ENCODE results near the gene HOXA6. TPM values are rescaled to one million over a fixed set of nuclear protein-coding genes. Genes with fewer than 3 reads are reported as not detected.

Gene HOXA6
- total RNA-seq, 1 donor from 2014 or later, result not detected

DNA sequence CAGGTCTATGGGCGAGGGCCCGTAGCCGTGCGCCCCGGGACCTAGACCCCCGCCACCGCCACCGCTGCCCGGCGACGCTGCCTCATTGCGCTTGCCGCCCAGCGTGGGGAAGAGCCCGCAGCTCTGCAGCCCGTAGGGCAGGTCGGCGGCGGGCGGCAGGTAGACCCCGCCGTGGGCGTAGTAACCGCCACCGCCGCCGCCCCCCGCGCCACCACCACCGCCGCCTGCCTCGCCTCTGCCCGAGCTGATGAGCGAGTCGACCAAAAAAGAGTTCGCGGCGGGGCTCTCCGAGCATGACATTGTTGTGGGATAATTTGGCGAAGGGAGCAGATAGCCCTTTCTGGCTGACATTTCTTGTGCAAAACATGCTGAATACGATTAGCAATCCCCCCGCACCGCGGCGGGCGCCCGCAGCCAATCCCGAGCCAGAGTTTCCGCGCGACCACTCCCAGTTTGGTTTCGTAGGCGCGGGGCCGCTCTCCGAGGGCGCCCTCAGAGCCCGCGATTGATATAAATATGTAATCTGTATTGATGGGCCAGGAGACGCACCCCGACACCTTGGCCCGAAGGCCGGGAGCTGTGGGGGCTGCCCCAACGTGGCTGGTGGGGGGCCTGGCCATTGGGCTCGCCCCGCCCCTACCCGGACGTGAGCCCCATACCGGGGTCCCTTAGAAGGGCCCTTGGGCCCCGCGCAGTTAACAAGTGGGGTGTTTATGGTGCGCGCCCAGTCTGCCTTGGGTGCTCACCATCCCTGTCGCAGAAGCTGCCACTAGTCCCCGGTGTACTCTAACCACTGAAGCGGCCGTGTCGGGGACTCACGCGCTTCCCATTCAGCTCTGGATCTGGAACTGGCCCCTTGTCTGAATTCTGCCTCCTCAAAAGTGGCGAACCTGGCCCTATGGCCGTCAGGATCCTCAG, 26.6 kb upstream of the HOXA6 start, which contains the start of gene HOXA10:
Gene HOXA10, minus strand, starts transcription at position 365 of the 918 bp plus-strand sequence. Its CDS starts 14 bp downstream, at position 351.
- DNase-seq (ENCODE audit: low spot score in 2 of 2), result no peak
- FAIRE-seq, result no peak

DNA sequence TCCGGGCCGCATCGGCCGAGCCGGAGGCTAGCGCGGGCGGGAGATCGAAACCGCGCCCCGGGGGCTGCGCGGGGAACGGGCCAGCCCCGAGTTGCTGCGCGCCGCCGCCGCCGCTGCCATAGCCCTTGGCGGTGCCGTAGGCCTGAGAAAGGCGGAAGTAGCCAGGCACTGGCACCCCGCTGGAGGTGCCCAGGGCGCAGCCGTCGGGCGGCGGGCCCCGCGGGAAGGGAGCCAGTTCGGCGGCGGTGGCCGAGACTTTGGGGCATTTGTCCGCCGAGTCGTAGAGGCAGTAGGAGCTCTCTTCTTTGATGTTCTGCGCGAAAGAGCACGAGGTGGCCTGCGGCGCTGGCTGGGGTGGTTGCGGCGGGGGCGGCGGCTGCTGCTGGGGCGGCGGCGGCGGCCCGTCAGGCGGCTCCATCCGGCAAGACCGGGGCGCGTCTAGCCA, 26.0 kb upstream of the HOXA6 start:
- FAIRE-seq (no peak), DNase-seq (ENCODE audit: low spot score in 2 of 2) (no peak)

DNA sequence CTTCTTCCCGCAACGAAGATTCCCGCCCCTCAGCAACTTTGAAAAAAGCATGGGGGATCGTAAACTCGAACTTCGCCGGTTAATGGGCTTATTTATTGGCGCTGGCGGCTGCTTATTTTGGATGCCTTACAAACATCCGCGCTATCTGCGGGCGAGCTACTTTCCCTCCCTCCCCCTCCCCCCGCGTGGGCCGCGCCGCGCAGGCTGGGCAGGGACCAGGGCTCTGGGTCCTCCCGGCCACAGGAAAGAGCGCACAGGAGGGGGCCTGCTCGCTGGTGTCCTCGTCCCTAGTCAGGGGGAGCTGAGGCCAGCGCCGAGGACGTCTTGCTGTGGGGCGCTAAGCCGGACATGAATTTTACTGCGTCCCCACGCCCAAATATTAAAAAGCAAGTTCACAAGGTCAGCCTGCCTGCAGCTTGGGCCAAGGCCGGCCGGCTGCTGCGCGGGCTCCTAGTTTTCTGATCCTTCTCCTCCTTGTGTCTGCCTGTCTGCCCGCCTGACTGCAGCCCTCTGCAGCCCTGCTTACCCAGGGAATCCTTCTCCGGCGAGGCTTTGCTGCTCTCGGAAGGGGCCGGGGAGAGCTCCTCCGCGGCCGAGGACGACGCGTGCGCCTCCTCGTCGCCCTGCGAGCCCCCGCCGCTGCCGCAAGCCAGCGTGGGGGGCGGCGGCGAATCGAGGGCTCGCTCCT, 25.4 kb upstream of the HOXA6 start:
- FAIRE-seq, result no peak
- no peak for DNase-seq (ENCODE audit: low spot score in 2 of 2)

DNA sequence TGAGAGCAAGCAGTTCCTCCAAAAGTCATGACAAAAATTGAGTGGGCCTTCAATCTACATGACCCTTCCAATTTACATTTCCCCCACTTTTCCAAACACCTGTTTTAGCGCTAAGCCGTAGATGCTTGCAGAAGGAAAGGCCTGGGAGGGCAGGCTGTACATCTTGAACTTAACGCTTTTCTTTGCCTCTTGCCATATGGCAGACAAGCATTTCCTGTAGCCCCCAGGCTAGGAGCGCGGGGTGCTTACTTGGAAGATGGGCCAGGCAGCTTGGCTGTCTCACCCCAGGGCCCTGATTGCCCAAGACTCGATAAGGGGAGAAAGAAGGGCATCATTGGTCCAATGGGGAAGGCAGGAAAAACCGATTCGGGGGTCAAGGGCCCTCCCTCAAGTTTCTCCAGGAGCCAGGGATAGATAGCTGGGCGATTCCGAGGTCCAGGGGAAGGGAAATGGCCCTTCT, 24.8 kb upstream of the HOXA6 start:
- no peak for DNase-seq (ENCODE audit: low spot score in 2 of 2)
- no peak for FAIRE-seq

DNA sequence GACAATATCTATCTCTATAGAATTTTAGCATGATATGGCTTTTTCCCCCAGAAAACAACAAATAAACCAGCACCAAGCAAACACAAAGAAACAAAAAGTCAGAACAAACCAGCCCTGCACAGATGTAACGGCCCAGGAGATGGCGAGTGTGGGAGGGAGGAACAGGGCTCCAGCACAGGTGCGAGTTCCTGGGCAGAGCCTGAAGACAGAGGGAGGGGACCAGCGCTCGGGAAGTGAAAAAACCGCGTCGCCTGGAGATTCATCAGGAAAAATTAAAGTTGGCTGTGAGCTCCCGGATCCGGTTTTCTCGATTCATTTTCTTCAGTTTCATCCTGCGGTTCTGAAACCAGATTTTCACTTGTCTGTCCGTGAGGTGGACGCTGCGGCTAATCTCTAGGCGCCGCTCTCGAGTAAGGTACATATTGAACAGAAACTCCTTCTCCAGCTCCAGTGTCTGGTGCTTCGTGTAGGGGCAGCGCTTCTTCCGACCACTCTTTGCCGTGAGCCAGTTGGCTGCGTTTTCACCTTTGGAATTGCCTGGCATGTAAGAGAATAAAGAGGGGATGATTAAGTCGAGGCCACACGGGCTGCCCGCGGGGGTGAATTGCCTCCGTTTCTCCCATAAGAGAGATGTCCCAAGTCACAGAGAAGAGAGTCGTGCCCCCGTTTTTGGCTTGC, 24.2 kb upstream of the HOXA6 start:
- no peak for DNase-seq (ENCODE audit: low spot score in 2 of 2)
- FAIRE-seq, result no peak

DNA sequence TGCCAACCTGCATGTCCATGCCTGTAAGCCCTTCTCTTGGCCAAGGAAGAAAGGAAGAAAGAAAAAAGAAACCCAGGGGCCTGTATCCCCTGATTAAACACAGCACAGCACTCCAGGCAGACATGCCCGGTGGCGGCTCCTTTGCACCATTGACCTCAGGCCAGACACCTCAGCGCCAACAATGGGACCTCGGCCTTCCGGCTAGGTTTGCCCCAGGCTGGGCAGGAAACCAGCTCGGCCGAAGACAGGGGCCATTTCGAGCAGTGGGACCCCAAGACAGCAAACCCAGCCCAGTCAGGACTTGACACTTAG, 23.7 kb upstream of the HOXA6 start:
- FAIRE-seq (no peak), DNase-seq (ENCODE audit: low spot score in 2 of 2) (no peak)

DNA sequence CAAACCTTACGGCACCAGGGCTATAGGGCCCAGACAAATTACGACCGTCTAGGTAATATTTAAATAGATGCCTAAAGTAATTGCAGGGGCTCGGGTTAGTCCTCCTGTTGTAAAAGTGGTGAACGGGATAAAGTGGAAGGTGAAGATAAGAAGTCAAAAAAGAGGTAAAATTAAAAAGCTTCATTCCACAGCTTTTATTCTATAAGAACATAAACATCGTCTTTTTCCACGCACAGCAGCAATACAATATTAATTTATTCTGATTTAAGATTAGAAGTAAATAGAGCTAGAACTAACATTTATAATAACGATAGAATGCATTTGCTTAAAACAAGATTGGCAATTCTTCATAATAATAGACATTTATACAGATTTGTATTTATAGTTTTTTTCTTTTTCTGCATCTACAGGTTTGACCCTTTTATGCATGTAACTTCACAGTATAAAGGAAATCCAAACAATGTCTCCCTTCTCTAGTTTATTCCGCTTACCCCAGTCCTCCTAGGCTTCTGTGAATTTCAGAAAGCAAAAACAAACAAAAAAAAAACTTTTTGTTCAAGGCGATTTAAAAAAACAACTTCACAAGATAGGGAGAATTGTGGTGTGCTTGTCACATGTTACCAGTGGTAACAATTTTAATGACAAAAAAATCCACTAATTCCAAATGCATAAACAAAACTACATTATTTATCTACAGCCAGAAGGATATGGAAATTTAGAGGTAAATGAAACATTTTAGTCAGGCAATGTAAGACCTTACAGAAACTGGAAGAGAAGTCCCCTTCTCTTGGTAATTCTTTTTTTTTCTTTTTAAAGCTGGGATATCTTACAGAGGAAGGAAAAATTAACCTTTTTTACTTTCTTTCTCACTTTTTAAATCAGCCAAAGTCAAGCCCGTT, 23.1 kb upstream of the HOXA6 start:
- DNase-seq (ENCODE audit: low spot score in 2 of 2) (no peak), FAIRE-seq (no peak)

DNA sequence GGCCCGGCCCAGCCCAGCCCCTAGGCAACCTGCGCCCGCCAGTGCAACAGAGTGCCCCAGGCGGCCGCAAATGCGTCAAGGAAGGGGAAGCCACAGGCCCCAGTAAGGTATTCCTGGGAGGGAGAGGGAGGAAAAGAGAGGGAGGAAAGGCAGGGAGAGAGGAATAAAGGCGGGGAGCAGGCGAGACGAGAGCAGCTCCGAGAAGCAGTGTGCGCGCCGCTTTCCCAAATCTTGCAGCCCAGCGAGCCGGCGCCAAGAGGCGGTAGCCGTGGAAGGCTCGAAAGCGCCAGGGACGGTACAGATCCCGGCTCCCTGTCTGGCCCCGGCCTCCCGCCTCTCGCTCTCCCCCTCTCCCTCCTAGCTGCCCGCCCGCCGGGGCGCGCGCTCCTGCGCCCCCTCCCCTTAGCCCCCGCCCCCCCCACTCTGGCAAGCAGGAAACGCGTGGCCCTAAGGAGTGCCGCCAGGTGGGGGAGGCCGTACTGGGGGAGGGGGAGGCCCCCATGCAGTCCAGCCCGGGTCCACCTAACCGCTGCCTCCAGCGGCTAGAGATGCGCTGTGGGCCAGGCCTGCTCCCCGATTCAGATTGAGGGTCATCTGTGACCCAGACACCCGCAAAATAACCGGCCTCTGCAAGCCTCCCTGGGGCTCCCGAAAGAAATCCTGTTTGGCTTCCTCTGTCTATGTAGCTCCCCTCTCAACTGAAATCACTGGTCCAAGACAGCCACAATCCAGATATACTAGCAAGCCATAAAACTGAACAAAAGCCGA, 22.3 kb upstream of the HOXA6 start:
- DNase-seq (ENCODE audit: low spot score in 2 of 2), result no peak
- no peak for FAIRE-seq

DNA sequence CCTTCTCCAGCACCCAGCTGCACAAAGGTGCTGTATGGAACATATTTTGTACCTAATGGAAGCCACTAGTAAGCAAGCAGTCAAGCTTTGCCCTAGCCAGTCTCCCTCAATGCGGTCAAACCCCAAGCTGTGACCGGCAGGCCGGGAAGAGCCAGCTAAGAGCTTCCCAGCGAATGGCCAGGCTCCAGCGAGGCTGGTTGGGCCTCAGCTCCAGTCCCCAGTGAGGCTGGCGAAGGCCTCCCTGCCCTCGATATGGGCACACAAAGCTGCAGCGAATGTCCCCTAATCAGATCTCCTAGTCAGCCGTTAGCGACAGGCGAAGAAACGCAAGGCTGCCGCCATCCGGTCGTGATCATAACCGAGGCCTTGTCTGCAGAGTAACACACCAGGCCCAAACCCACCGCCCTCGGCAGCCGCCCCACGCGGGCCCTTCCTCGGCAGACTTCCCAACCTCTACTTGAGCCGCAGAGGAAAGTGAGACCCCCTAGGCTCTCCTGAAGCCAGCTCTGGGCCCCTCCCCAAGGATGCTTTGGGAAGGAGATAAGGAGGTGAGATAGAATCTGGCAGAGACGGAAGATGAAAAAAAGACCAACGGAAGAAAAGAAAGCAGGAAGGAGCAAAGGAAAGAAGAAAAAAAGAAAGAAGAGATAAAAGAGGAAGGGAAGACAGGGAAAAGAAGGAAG, 20.8 kb upstream of the HOXA6 start:
- DNase-seq (ENCODE audit: low spot score in 2 of 2) (no peak), FAIRE-seq (no peak)

DNA sequence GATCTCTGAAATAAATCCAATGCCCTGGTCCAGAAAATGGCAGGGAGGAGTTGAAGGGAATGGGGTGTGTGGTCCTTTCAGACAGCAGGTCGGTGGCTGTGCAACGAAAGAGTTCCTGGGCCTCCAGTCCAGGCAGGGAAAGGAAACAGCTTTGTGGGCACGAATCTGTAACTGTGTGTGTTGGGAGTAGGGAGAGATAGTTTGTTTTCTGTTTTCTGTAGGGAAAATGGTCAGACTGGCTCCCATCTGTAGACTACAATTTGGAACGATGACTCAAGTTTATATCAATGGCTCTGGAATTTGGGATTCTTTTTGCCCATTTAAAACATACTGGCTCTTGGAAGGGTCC, 20.3 kb upstream of the HOXA6 start:
- DNase-seq (ENCODE audit: low spot score in 2 of 2), result no peak
- no peak for FAIRE-seq

DNA sequence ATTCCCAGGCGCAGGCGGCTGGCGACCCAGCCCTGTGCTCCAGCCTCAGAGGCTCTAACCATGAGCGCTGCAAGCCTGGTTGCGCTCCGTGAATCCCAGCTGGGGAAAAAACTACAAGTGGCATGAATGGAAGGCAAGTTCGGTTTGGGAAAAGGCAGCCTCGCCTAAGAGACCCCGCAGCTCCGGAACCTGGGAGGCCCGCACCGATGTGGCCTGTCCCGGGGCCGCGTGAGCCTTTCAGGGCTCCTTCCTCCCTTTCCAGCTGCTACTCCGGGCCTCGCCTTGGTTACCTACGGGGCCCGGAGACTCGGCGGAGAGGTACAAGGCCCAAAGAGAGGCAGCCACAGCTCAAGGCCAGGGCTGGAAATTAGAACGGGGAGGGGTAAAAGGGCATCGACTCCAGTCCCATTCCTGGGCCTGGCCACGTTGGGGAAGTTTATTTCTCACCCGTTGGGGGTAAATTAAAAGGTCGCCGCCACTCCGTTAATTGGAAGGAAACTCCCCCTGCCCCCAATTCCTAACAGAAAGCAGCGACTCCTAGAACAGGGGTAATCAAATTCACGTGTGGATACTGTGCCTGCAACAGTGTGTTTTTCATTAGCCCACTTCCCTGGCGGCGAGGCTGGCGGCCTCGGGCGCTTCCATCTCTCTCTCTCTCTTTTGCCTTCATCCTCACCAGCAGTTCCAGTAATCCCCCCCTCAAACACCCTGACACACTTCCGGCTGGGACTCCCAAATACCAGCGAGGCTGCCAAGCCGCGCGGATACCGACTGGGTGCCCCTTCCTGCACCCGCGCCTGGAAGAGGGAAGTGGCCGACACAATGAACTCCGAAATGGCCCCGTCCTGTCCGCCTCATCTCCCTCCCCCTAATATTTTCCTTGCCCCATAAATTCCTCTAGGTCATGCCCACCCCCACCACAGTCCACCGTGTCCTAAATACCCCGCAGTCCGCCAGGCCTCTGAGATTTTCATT, 19.2 kb upstream of the HOXA6 start:
- FAIRE-seq, result no peak
- no peak for DNase-seq (ENCODE audit: low spot score in 2 of 2)

DNA sequence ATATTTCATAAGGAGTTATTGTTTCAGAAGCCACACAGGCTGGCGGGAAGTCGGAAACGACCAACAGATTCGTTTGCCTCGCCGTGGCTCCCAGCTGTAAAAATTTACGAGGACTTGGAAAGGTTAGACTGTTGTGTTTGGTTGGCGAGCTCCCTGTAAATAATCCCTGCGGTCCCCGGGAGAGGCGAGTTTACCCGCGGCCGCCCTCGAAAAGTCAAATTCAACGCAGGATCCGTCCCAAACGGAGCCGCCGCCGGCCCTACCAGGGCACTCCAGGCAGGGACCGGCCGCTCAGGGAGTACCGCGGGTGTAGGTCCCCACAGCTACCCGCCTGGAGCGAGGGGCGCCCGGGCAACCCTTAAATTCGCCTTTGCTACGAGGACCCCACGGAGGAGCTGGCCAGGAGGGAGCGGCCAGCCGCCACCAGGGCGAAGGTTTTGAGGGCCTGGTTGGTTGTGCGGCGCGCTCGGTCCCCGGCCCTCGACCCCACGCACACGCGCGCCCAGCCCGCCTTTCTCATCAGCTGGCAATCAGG, 18.5 kb upstream of the HOXA6 start:
- DNase-seq (ENCODE audit: low spot score in 2 of 2), result no peak
- FAIRE-seq, result no peak

DNA sequence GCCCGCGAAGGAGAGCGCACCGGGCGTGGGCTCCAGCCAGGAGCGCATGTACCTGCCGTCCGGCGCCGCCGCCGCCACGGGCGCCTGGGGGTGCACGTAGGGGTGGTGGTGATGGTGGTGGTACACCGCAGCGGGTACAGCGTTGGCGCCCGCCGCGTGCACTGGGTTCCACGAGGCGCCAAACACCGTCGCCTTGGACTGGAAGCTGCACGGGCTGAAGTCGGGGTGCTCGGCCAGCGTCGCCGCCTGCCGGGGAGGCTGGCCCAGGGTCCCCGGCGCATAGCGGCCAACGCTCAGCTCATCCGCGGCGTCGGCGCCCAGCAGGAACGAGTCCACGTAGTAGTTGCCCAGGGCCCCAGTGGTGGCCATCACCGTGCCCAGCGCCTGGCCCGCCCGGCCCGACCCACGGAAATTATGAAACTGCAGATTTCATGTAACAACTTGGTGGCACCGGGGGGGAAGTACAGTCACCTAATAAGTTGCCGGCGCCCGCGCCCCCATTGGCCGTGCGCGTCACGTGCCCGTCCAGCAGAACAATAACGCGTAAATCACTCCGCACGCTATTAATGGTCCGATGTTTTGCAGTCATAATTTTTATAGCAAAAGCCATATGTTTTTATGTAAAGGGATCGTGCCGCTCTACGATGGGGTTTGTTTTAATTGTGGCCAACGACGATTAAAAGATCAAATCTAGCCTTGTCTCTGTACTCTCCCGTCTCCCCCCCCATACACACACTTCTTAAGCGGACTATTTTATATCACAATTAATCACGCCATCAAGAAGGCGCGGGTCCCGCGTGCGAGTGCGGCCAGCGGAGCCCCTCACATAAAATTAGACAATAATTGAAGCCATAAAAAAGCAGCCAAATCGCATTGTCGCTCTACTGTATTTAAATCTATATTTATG, 17.8 kb upstream of the HOXA6 start, which contains the start of gene HOXA9:
Gene HOXA9, minus strand, starts transcription at position 449 of the 907 bp plus-strand sequence. Its CDS starts 80 bp downstream, at position 369.
- no peak for FAIRE-seq
- no peak for DNase-seq (ENCODE audit: low spot score in 2 of 2)

DNA sequence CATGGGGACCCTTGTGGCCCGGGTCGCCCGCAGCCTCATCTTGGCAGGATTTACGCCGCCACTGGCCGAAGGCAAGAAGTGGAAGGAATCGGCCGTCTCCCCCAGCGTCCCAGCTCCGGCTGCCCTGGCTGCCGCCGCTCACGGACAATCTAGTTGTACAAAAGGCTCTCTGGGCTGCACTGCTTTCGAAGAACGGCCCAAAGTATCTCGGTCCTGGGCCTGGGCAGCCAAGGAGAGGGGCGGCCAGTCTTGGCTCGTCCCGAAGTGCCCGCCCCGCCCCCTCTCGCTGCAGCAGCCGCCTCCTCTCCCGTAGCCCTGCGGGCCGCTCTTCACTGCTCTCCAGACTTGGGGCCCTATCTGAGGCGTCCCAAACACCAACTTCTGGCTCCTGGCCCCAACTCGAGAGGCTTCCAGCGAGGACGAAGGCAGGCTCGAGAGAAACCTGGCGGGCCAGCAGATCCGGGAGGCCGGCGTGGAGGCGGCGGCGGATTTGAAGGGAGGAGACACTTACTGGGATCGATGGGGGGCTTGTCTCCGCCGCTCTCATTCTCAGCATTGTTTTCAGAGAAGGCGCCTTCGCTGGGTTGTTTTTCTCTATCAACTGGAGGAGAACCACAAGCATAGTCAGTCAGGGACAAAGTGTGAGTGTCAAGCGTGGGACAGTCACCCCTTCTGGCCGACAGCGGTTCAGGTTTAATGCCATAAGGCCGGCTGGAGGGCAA, 17.0 kb upstream of the HOXA6 start:
- no peak for FAIRE-seq
- DNase-seq (ENCODE audit: low spot score in 2 of 2), result no peak

DNA sequence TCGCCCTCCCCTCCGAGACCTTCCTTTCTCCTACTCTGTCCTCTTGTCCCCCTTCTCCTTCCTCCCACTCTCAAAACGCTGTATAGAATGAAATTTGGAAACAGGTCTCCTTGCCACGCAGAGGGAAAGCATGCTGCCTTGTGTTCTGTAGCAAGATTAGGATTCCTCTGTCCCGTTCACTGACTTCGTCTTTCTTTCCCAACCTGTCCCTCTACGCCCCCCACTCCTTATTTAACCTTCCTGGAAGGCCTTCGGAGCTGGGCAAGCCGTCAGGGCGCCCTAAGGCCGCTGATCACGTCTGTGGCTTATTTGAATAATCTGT, 16.4 kb upstream of the HOXA6 start:
- DNase-seq (ENCODE audit: low spot score in 2 of 2), result no peak
- no peak for FAIRE-seq

Measured in frontal cortex (tissue), 4 donors.